ENCODE data around the gene CAMTA1.

- TF ChIP-seq CTCF (IDR thresholded peaks at IDR 0.05; ENCODE audit: insufficient read depth, low read length, poor library complexity, severe bottlenecking) (no peak), EZH2phosphoT487 (conservative IDR thresholded peaks at IDR 0.05; ENCODE audit: low read length) (no peak)
These were observed 49.9 kb downstream of the CAMTA1 start for GRCh38 chr1:6835139-6835538.

Measured in SU-DHL-6 (cell line).